ENCODE measurements around the gene KRT86.

The KRT86 gene

DNA sequence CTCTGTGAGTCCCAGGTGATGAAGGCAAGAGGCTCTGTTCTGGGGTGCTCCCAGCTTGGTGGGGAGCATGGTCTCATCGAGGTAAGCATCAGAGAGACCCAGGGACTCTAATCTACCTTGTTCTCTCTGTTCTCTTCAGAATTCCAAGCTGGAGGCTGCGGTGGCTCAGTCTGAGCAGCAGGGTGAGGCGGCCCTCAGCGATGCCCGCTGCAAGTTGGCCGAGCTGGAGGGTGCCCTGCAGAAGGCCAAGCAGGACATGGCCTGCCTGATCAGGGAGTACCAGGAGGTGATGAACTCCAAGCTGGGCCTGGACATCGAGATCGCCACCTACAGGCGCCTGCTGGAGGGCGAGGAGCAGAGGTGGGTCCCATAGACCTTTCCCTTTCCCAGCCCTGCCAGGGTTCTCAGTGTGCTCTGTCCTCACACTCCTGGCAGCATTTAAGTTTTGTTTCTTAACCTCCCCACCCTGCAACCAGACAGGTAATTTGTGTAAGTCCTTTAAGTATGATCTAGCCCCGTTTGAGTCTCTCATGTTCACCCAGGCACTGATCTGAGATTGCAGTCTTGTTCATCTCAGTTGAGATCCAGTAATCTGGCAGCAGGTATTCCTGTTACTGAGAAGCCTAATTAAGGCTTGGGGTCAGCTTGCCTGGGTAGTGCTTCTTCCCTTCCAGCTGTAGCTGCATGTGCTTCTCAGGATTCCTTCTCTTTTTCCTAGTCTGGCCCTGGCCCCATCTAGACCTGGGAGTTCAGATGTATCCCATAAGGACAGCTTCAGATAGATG, 31.7 kb downstream of the KRT86 start:
- Histone ChIP-seq H3K4me1 (ENCODE audit: insufficient read depth, low read length, severe bottlenecking) (no peaks in the 10 kb centered on the region), H4K20me1 (ENCODE audit: insufficient read depth, low read length) (no peaks in the 10 kb centered on the region), H3K27ac (ENCODE audit: low read depth, low read length, poor library complexity, severe bottlenecking) (no peak overlapping the region), H2AFZ (ENCODE audit: low read length) (no peak overlapping the region), H3K9ac (ENCODE audit: low read length) (no peak overlapping the region), H3K4me3 (ENCODE audit: low read depth, low read length, poor library complexity, severe bottlenecking) (no peak overlapping the region), H3F3A (ENCODE audit: insufficient read depth, low read length) (no peaks in the 10 kb centered on the region), H3K4me2 (ENCODE audit: low read length) (no peak overlapping the region), H3K9me2 (ENCODE audit: low read depth, low read length) (no peaks in the 10 kb centered on the region), H3K27me3 (ENCODE audit: insufficient read depth, low read length) (no peaks in the 10 kb centered on the region), H3K36me3 (ENCODE audit: insufficient read depth, low read length) (no peaks in the 10 kb centered on the region), H3K9me3 (ENCODE audit: low read length) (no peaks in the 10 kb centered on the region), H3K79me2 (ENCODE audit: insufficient read depth, low read length) (no peaks in the 10 kb centered on the region)
- no peak for TF ChIP-seq EZH2 (IDR thresholded peaks at IDR 0.05; ENCODE audit: borderline replicate concordance, low read length)
- TF ChIP-seq, protein P1, sequence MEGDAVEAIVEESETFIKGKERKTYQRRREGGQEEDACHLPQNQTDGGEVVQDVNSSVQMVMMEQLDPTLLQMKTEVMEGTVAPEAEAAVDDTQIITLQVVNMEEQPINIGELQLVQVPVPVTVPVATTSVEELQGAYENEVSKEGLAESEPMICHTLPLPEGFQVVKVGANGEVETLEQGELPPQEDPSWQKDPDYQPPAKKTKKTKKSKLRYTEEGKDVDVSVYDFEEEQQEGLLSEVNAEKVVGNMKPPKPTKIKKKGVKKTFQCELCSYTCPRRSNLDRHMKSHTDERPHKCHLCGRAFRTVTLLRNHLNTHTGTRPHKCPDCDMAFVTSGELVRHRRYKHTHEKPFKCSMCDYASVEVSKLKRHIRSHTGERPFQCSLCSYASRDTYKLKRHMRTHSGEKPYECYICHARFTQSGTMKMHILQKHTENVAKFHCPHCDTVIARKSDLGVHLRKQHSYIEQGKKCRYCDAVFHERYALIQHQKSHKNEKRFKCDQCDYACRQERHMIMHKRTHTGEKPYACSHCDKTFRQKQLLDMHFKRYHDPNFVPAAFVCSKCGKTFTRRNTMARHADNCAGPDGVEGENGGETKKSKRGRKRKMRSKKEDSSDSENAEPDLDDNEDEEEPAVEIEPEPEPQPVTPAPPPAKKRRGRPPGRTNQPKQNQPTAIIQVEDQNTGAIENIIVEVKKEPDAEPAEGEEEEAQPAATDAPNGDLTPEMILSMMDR (IDR thresholded peaks at IDR 0.05; ENCODE audit: low read length) = peak; percentile 37; the same call in 1 of the 2 replicates

DNA sequence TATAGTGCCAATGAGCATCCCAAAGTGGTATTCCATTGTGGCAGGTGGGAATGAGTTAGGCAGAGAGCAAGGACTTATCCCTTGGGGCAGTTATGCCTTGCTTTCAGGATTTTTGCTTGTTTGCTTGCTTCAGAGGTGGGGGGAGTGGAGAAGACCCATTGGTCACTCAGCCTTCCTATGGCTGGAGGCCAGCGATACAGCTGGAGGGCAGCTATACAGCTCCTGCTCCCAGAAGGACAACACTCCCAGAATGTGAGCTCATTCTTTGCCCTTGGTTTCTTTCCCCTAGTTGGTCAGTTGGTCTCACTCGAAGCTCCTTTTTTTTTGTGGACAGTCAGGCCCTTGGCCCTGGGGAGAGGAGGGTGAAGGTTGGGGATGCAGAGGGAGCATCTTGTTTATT, 32.3 kb downstream of the KRT86 start:
- Histone ChIP-seq H3K9ac (ENCODE audit: low read length) (no peak overlapping the region), H3K4me3 (ENCODE audit: low read depth, low read length, poor library complexity, severe bottlenecking) (no peak overlapping the region), H3K4me1 (ENCODE audit: insufficient read depth, low read length, severe bottlenecking) (no peaks in the 10 kb centered on the region), H3K9me3 (ENCODE audit: low read length) (no peaks in the 10 kb centered on the region), H2AFZ (ENCODE audit: low read length) (no peak overlapping the region), H4K20me1 (ENCODE audit: insufficient read depth, low read length) (no peaks in the 10 kb centered on the region), H3K4me2 (ENCODE audit: low read length) (no peak overlapping the region), H3K79me2 (ENCODE audit: insufficient read depth, low read length) (no peaks in the 10 kb centered on the region), H3F3A (ENCODE audit: insufficient read depth, low read length) (no peaks in the 10 kb centered on the region), H3K36me3 (ENCODE audit: insufficient read depth, low read length) (no peaks in the 10 kb centered on the region), H3K27ac (ENCODE audit: low read depth, low read length, poor library complexity, severe bottlenecking) (no peak overlapping the region), H3K27me3 (ENCODE audit: insufficient read depth, low read length) (no peaks in the 10 kb centered on the region), H3K9me2 (ENCODE audit: low read depth, low read length) (no peaks in the 10 kb centered on the region)
- no peak for TF ChIP-seq EZH2 (IDR thresholded peaks at IDR 0.05; ENCODE audit: borderline replicate concordance, low read length)
- TF ChIP-seq, protein P1 (IDR thresholded peaks at IDR 0.05; ENCODE audit: low read length) = no peak

DNA sequence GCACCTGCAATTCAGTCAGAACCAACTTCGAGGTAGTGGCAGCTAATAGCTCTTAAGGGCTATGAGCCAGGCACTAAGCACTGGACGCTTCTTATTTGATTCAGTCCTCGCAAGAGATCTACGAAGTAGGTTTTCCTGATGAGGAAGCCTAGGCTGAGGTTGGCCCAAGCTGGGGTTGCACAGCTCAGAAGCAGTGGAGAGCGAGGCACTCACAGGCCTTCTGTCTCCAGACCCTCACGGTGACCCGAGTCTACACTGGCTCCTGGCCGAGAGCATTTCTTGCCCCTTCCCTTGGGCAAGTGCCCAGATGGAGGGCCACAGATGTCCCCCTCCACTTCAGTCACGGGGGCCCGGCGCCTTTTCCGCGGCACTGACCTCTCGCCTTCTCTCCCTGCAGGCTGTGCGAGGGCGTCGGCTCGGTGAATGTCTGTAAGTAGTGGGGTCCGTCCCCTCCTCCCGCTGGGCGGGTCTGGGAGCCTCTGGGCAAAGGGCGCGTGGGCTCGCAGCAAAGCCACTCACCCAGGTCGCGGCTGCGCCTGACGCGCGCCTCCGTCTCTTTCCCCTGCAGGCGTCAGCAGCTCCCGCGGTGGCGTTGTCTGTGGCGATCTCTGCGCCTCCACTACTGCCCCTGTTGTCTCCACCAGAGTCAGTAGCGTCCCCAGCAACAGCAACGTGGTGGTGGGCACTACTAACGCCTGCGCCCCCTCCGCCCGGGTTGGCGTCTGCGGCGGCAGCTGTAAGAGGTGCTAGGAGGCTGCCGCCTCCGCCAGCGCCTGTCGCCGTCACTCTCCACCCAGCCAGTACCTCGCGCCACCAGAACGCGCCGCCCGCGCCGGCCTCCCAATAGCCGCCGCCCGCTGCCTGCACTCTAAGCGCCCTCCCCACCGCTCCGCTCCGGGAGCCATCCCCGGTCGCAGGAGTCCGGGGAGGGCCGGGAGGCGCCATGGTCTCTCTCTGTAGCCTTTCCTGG, 33.7 kb downstream of the KRT86 start:
- Histone ChIP-seq H2AFZ (ENCODE audit: low read length) (no peak overlapping the region), H3K79me2 (ENCODE audit: insufficient read depth, low read length) (no peaks in the 10 kb centered on the region), H3K36me3 (ENCODE audit: insufficient read depth, low read length) (no peaks in the 10 kb centered on the region), H3K9me2 (ENCODE audit: low read depth, low read length) (no peaks in the 10 kb centered on the region), H3K27me3 (ENCODE audit: insufficient read depth, low read length) (no peaks in the 10 kb centered on the region), H3K4me1 (ENCODE audit: insufficient read depth, low read length, severe bottlenecking) (no peaks in the 10 kb centered on the region), H3K4me3 (ENCODE audit: low read depth, low read length, poor library complexity, severe bottlenecking) (no peak overlapping the region), H3K4me2 (ENCODE audit: low read length) (no peak overlapping the region), H4K20me1 (ENCODE audit: insufficient read depth, low read length) (no peaks in the 10 kb centered on the region), H3K9me3 (ENCODE audit: low read length) (no peaks in the 10 kb centered on the region), H3K9ac (ENCODE audit: low read length) (no peak overlapping the region), H3F3A (ENCODE audit: insufficient read depth, low read length) (no peaks in the 10 kb centered on the region), H3K27ac (ENCODE audit: low read depth, low read length, poor library complexity, severe bottlenecking) (no peak overlapping the region)
- TF ChIP-seq, protein P1 (IDR thresholded peaks at IDR 0.05; ENCODE audit: low read length) = no peak
- no peak for TF ChIP-seq EZH2 (IDR thresholded peaks at IDR 0.05; ENCODE audit: borderline replicate concordance, low read length)

Data from OCI-LY1 (cell line).